Measurements from ENCODE around the gene PRDM12.

DNA sequence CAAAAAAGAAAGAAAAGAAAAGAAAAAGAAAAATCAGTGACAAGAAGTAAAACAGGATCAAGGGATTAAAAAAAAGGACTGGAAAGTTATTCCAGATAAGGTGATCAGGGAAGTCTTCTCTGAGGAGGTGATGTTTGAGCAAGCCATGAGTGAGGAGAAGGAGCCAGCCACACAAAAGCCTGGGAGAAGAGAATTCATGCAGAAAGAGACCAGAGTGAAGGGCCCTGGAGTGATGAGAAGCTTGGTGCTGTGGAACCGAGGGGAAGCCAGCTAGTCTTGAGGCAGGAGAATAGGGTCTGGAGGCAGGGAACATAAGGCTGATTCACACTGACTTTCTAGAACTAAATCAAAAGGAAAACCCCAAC, 25.2 kb downstream of the PRDM12 start:
- TF ChIP-seq RAD21 (IDR thresholded peaks at IDR 0.05 in 1 of 2, conservative IDR thresholded peaks at IDR 0.05 in 1 of 2; ENCODE audit: low read depth in 2 of 2, low read length in 2 of 2) = no peak
- TF ChIP-seq POLR2A (IDR thresholded peaks at IDR 0.05; ENCODE audit: control extremely low read depth in 1 of 2, low read depth in 2 of 2, low read length in 2 of 2) = no peak
- no peak for TF ChIP-seq SIRT6 (IDR thresholded peaks at IDR 0.05; ENCODE audit: low read length)
- TF ChIP-seq MAX (IDR thresholded peaks at IDR 0.05) = no peak
- TF ChIP-seq KDM5A (IDR thresholded peaks at IDR 0.05; ENCODE audit: low read length) = no peak
- no peak for TF ChIP-seq RXRA (IDR thresholded peaks at IDR 0.05; ENCODE audit: insufficient read depth, low read depth, low read length)
- TF ChIP-seq POLR2AphosphoS5 (IDR thresholded peaks at IDR 0.05; ENCODE audit: low read depth, low read length) = no peak
